Activated CD8-positive, alpha-beta T cell treated with anti-CD3 and anti-CD28 coated beads for 36 hours (primary cell): ENCODE data around the gene AGBL1. TPM values are rescaled to one million over a fixed set of nuclear protein-coding genes. Genes with fewer than 3 reads are reported as not detected.

Experiments used
- ATAC-seq: fragments of 200-7000 bp; cut with Tn5 transposase; one replicate; pipeline ENCODE4 v1.10.0; 2021; ENCODE audit warnings: mild to moderate bottlenecking, moderate library complexity
- CTCF ChIA-PET: fragments of 350-600 bp; sonication (Branson Sonifier 250); formaldehyde crosslinking; loops from one replicate; lab custom pipeline; 2021; ENCODE audit warnings: antibody characterized with exemption; lab: Charles Lee
- POLR2A ChIA-PET: fragments of 350-600 bp; sonication (Branson Sonifier 250); formaldehyde crosslinking; loops from one replicate; lab custom pipeline; 2021; ENCODE audit warnings: antibody characterized with exemption; lab: Charles Lee
- DNase-seq: peaks from one replicate; pipeline ENCODE4 v3.0.0-alpha.2; 2020
- H3K27ac Mint-ChIP-seq: one replicate; pipeline ENCODE4 v1.8.0; 2021; ENCODE audit warnings: mild to moderate bottlenecking, mixed read lengths
- H3K27me3 Mint-ChIP-seq: one replicate; pipeline ENCODE4 v1.8.0; 2021; ENCODE audit warnings: mixed read lengths
- H3K36me3 Mint-ChIP-seq: one replicate; pipeline ENCODE4 v1.8.0; 2021; ENCODE audit warnings: low read depth, mixed read lengths
- H3K4me1 Mint-ChIP-seq: one replicate; pipeline ENCODE4 v1.8.0; 2021; ENCODE audit warnings: low read depth, mixed read lengths
- H3K4me3 Mint-ChIP-seq: one replicate; pipeline ENCODE4 v1.8.0; 2021; ENCODE audit warnings: mild to moderate bottlenecking, moderate library complexity, mixed read lengths
- H3K9me3 Mint-ChIP-seq: one replicate; pipeline ENCODE4 v1.8.0; 2021; ENCODE audit warnings: mixed read lengths
- intact Hi-C: fragments of 100-400 bp; cut with micrococcal nuclease; formaldehyde crosslinking; loops from one replicate; pipeline ENCODE4 v1.10.0; 2022
- total RNA-seq, 2 experiments: library from RNA; stranded (reverse); gene quantifications; one replicate each; pipeline ENCODE4 v1.2.3, GENCODE V29; 2021
- TF ChIP-seq, protein P1 (sequence below): fragments of 200-600 bp; IDR thresholded peaks from one replicate; pipeline ENCODE4 v1.8.0; 2022; ENCODE audit warnings: antibody characterized with exemption, mild to moderate bottlenecking

The AGBL1 gene
- total RNA-seq, 2 experiments from 2014 or later: not detected

DNA sequence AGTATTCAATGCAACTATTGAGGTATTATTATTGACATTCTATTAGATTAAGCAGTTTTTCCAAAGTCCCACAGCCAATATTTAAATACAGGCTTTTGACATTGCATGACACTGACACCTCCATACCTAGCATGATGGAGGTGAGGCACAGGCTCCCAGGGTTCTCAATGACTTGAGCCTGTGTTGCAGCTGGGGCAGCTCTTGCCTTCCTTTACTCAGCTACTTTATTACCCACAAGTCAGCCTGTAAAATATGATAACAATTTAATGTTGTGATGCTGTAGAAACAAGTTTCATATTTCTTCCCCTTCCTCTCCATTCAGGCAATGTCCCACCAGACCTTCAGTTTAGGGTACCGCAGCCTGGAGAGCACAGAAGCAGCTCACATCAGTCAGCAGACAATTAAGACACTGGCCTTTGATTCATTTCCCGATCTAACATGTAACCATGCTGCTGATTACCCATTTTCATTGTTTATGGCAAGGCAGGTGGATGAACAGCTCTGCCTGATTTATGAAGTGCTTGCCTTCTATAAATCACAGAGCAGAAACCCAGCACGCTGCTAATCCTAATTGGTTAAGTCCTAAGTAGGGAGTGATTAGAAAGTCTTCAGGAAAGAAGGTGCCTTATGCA is 826.1 kb downstream of the AGBL1 start:
- no peaks in the 10 kb centered on the region for H3K9me3 Mint-ChIP-seq
- H3K27ac Mint-ChIP-seq: no peak overlapping the region
- ATAC-seq: no peak
- TF ChIP-seq, protein P1, sequence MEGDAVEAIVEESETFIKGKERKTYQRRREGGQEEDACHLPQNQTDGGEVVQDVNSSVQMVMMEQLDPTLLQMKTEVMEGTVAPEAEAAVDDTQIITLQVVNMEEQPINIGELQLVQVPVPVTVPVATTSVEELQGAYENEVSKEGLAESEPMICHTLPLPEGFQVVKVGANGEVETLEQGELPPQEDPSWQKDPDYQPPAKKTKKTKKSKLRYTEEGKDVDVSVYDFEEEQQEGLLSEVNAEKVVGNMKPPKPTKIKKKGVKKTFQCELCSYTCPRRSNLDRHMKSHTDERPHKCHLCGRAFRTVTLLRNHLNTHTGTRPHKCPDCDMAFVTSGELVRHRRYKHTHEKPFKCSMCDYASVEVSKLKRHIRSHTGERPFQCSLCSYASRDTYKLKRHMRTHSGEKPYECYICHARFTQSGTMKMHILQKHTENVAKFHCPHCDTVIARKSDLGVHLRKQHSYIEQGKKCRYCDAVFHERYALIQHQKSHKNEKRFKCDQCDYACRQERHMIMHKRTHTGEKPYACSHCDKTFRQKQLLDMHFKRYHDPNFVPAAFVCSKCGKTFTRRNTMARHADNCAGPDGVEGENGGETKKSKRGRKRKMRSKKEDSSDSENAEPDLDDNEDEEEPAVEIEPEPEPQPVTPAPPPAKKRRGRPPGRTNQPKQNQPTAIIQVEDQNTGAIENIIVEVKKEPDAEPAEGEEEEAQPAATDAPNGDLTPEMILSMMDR: no peak
- H3K4me3 Mint-ChIP-seq: no peak overlapping the region
- no peaks in the 10 kb centered on the region for H3K36me3 Mint-ChIP-seq
- peaks cover 2% of the 10 kb centered on the region for H3K27me3 Mint-ChIP-seq
- no peaks in the 10 kb centered on the region for H3K4me1 Mint-ChIP-seq
- intact Hi-C loops: no loop called here
- CTCF ChIA-PET: no interaction called here
- no peak for DNase-seq
- POLR2A ChIA-PET: no interaction called here

DNA sequence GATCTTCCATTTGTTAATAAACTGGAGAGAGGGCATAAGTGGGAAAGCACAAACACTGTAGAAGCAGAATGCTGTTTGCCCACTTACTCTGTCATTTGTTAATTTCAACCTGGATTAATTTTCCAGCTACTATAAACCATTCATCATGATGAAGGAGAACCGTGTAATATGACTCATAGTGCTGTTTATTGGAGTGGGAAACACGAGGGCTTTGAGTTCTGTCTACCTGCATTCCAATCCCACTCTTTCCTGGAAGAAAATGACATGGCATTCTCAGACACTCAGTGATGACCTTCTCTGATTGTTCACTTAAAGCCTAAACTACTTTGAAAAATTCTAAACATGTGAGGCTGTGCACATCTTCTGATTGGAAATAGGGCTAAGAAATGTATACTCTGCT is 826.7 kb downstream of the AGBL1 start:
- no peak for ATAC-seq
- POLR2A ChIA-PET: no interaction called here

DNA sequence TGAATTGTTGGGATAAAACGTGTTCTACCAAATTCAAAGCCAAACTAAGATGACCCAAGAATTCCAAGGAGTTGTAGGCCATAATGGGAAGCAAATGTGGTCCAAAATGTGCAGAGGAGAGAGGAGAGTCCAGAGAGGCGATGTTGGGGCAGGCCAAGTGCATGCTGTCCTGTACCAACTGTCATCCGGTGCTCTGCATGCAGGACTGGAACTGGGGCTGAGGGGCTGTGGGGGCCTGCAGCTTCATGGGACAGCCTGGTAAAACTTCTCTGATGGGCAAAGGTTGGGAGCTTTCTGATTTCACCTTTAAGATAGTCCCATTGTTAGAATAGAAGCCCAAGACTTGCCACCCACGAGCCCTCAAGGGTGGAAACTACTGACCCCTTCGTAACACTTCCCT is 831.4 kb downstream of the AGBL1 start:
- TF ChIP-seq, protein P1: no peak
- H3K4me3 Mint-ChIP-seq: no peak overlapping the region
- no peaks in the 10 kb centered on the region for H3K9me3 Mint-ChIP-seq
- ATAC-seq (no peak), DNase-seq (no peak)
- H3K27ac Mint-ChIP-seq: no peak overlapping the region
- no peaks in the 10 kb centered on the region for H3K27me3 Mint-ChIP-seq
- CTCF ChIA-PET: no interaction called here
- no peaks in the 10 kb centered on the region for H3K36me3 Mint-ChIP-seq
- intact Hi-C loops: no loop called here
- no peaks in the 10 kb centered on the region for H3K4me1 Mint-ChIP-seq
- POLR2A ChIA-PET: no interaction called here

More for the DNA sequence above, 826.7 kb downstream of the AGBL1 start:
- Mint-ChIP-seq H3K4me1 (no peaks in the 10 kb centered on the region), H3K27me3 (peaks cover 2% of the 10 kb centered on the region), H3K36me3 (no peaks in the 10 kb centered on the region), H3K4me3 (no peak overlapping the region), H3K9me3 (no peaks in the 10 kb centered on the region), H3K27ac (no peak overlapping the region)
- CTCF ChIA-PET: no interaction called here
- DNase-seq: no peak
- intact Hi-C loops: no loop called here
- TF ChIP-seq, protein P1: no peak

DNA sequence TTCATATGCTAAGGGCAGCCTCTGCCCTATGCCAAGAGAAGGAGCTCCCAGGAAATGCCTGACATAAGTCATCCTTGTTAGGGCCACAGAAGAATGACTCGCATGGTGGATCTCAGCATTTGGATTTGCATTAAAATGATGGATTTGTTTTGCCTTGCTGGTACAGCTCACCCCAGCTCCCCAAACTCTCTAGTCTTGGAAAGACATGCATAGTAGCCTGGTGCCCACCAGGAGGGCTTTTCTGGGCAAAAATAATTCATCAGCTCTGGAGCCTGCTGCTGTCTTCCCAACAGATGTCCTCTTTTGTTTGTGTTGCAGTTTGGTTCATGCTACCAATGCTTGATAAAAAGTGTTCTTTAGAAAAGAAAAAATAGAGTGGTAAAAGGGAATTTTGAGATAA is 833.0 kb downstream of the AGBL1 start:
- Mint-ChIP-seq H3K27ac (no peak overlapping the region), H3K36me3 (no peaks in the 10 kb centered on the region), H3K4me3 (no peak overlapping the region), H3K9me3 (no peaks in the 10 kb centered on the region), H3K27me3 (no peaks in the 10 kb centered on the region), H3K4me1 (no peaks in the 10 kb centered on the region)
- POLR2A ChIA-PET: no interaction called here
- no peak for DNase-seq
- CTCF ChIA-PET: no interaction called here
- ATAC-seq: no peak
- intact Hi-C loops: no loop called here
- TF ChIP-seq, protein P1: no peak

DNA sequence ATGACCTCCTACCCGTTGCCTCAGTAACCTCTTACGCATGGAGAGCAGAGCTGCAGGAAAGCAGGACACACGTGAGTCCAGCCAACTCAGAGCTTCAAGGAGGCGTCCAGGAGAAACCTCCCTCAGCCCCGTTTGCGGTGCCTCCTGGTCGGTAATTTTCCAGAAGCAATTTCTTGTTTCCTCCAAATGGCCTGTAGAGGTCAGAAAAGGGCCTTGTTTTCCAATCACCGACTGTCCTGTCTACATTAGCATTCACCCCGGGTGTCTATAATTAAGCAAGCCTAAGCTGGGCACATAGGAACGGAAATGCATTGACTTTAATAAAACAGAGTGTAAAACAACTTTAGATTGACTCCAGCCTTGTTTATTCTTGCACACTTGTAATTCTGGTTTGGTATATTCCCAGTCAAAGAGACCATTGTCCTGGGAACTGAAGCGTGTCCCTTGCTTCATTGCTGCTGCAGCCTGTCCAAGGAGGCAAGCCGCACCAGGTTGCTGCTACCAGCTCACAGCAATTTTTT is 836.2 kb downstream of the AGBL1 start:
- Mint-ChIP-seq H3K36me3 (no peaks in the 10 kb centered on the region), H3K9me3 (no peaks in the 10 kb centered on the region), H3K27ac (no peak overlapping the region), H3K27me3 (peaks cover 1% of the 10 kb centered on the region), H3K4me3 (no peak overlapping the region), H3K4me1 (no peaks in the 10 kb centered on the region)
- no peak for DNase-seq
- POLR2A ChIA-PET: no interaction called here
- intact Hi-C loops: no loop called here
- TF ChIP-seq, protein P1: no peak
- CTCF ChIA-PET: no interaction called here
- no peak for ATAC-seq
